SK-N-SH (cell line): ENCODE measurements around the gene ATP6V1C2. TPM values are rescaled to one million over a fixed set of nuclear protein-coding genes. Genes with fewer than 3 reads are reported as not detected.

Source experiments
- CTCF ChIA-PET: fragments of 300-600, 350-600 bp; formaldehyde crosslinking; extraction: SDS; loops from one replicate; lab custom pipeline; 2021; lab: Yijun Ruan, JAX
- POLR2A ChIA-PET: fragments of 350-600 bp; sonication (Branson Sonifier 250); formaldehyde crosslinking; extraction: SDS; loops from one replicate; lab custom pipeline; 2020; ENCODE audit warnings: antibody characterized with exemption, inconsistent platforms; lab: Yijun Ruan, JAX
- DNase-seq: peaks from one replicate; pipeline ENCODE4 v3.0.0; 2012
- H2AFZ ChIP-seq: fragments of 200-600 bp; sonication (generic); 2 replicates; pipeline ENCODE4 v1.8.1; 2016; ENCODE audit warnings: antibody characterized with exemption, mild to moderate bottlenecking, low read depth
- H3F3A ChIP-seq: fragments of 200-600 bp; sonication (generic); replicated peaks from 2 replicates; pipeline ENCODE3; 2016; ENCODE audit warnings: antibody characterized with exemption, mild to moderate bottlenecking; ENCODE audit not compliant: insufficient read depth
- H3K27ac ChIP-seq, 2 experiments: fragments of 200-500 bp in 1 of 2; fragments of 200-600 bp in 1 of 2; sonication (Bioruptor generic) in 1 of 2; sonication (generic), shearing (Covaris generic) in 1 of 2; 2 replicates each; pipeline versions ENCODE4 v1.5.1 to v1.6.1; 2014 to 2016; ENCODE audit warnings: low read depth in 2 of 2, inconsistent platforms in 1 of 2, low read length in 1 of 2, mild to moderate bottlenecking in 1 of 2, mixed read lengths in 1 of 2
- H3K27me3 ChIP-seq: fragments of 200-600 bp; sonication (generic), shearing (Covaris generic); 2 replicates; pipeline ENCODE4 v1.6.1; 2016; ENCODE audit warnings: mixed run types; ENCODE audit not compliant: insufficient read depth
- H3K36me3 ChIP-seq, 2 experiments: fragments of 200-500 bp in 1 of 2; fragments of 200-600 bp in 1 of 2; sonication (Bioruptor generic) in 1 of 2; sonication (generic) in 1 of 2; replicated peaks in 1 of 2; 2 replicates each; pipeline versions ENCODE3 to v1.5.1; 2014 to 2016; ENCODE audit warnings: low read length in 1 of 2, mild to moderate bottlenecking in 1 of 2; ENCODE audit not compliant: insufficient read depth in 2 of 2, control insufficient read depth in 1 of 2
- H3K4me1 ChIP-seq, 2 experiments: fragments of 200-500 bp in 1 of 2; fragments of 200-600 bp in 1 of 2; sonication (Bioruptor generic) in 1 of 2; sonication (generic), shearing (Covaris generic) in 1 of 2; 2 replicates each; pipeline versions ENCODE4 v1.5.1 to v1.6.1; 2014 to 2016; ENCODE audit warnings: low read depth in 1 of 2, low read length in 1 of 2, mixed run types in 1 of 2; ENCODE audit not compliant: insufficient read depth in 2 of 2, control insufficient read depth in 1 of 2
- H3K4me2 ChIP-seq: fragments of 200-600 bp; sonication (generic), shearing (Covaris generic); 2 replicates; pipeline ENCODE4 v1.6.1; 2017; ENCODE audit warnings: mixed run types
- H3K4me3 ChIP-seq, 2 experiments: fragments of 200-500 bp in 1 of 2; fragments of 200-600 bp in 1 of 2; sonication (Bioruptor generic) in 1 of 2; sonication (generic), shearing (Covaris generic) in 1 of 2; 2 replicates each; pipeline versions ENCODE4 v1.5.1 to v1.8.1; 2014 to 2016; ENCODE audit warnings: low read depth in 2 of 2, inconsistent platforms in 1 of 2, low read length in 1 of 2, mild to moderate bottlenecking in 1 of 2, mixed read lengths in 1 of 2, moderate library complexity in 1 of 2
- H3K79me2 ChIP-seq: fragments of 200-600 bp; sonication (generic); 2 replicates; pipeline ENCODE4 v1.8.1; 2017; ENCODE audit warnings: mild to moderate bottlenecking; ENCODE audit not compliant: insufficient read depth
- H3K9ac ChIP-seq: fragments of 200-600 bp; sonication (generic); 2 replicates; pipeline ENCODE4 v1.6.1; 2017; ENCODE audit warnings: mixed run types
- H3K9me2 ChIP-seq: fragments of 200-600 bp; sonication (generic); 2 replicates; pipeline ENCODE4 v1.6.1; 2017; ENCODE audit warnings: mixed run types
- H3K9me3 ChIP-seq: fragments of 200-600 bp; sonication (generic); 2 replicates; pipeline ENCODE4 v1.6.1; 2017; ENCODE audit warnings: mixed run types, mild to moderate bottlenecking, moderate library complexity
- H4K20me1 ChIP-seq: fragments of 200-600 bp; sonication (generic); 2 replicates; pipeline ENCODE4 v1.6.1; 2017; ENCODE audit warnings: mild to moderate bottlenecking, mixed run types; ENCODE audit not compliant: insufficient read depth
- CHD2 ChIP-seq: fragments of 150-350 bp; IDR thresholded peaks from 2 replicates; pipeline ENCODE4 v1.6.1; 2018; ENCODE audit warnings: low read length; ENCODE audit not compliant: partially characterized antibody
- CTCF ChIP-seq: fragments of 200-600 bp; sonication (generic); IDR thresholded peaks from 2 replicates; pipeline ENCODE4 v1.6.1; 2017; ENCODE audit warnings: antibody characterized with exemption, mild to moderate bottlenecking, moderate library complexity
- EZH2phosphoT487 ChIP-seq: fragments of 200-600 bp; sonication (generic); IDR thresholded peaks from 2 replicates; pipeline ENCODE4 v1.6.1; 2017; ENCODE audit warnings: low read depth, mixed run types, mild to moderate bottlenecking, antibody characterized with exemption, moderate library complexity, borderline replicate concordance
- FOSL2 ChIP-seq: IDR thresholded peaks from 2 replicates; pipeline ENCODE4 v1.4.0; 2012; ENCODE audit warnings: low read depth, mild to moderate bottlenecking, moderate library complexity, borderline replicate concordance
- GATA2 ChIP-seq: sonication (generic); formaldehyde crosslinking; IDR thresholded peaks from 2 replicates; pipeline ENCODE4 v1.5.0; 2020; ENCODE audit warnings: mild to moderate bottlenecking, missing genetic modification reagents
- IRF3 ChIP-seq: fragments of 150-350 bp; IDR thresholded peaks from 2 replicates; pipeline ENCODE4 v1.6.1; 2016; ENCODE audit warnings: mild to moderate bottlenecking, low read depth, low read length
- MAX ChIP-seq: IDR thresholded peaks from 2 replicates; pipeline ENCODE4 v1.4.0; 2012; ENCODE audit warnings: low read depth
- MEF2A ChIP-seq: IDR thresholded peaks from 2 replicates; pipeline ENCODE4 v1.4.0; 2012; ENCODE audit warnings: low read depth, borderline replicate concordance
- PBX3 ChIP-seq: IDR thresholded peaks from 2 replicates; pipeline ENCODE4; 2012
- RCOR1 ChIP-seq: fragments of 150-350 bp; IDR thresholded peaks from 2 replicates; pipeline ENCODE4 v1.6.1; 2017; ENCODE audit warnings: antibody characterized with exemption, low read length
- RXRA ChIP-seq: IDR thresholded peaks from 2 replicates; pipeline ENCODE4 v1.4.0; 2012; ENCODE audit warnings: low read depth, mild to moderate bottlenecking, borderline replicate concordance
- YY1 ChIP-seq: IDR thresholded peaks from 2 replicates; pipeline ENCODE4 v1.4.0; 2012; ENCODE audit warnings: low read depth, mild to moderate bottlenecking
- WGBS: methylation state at CpG from one replicate; pipeline ENCODE4 v1.1.6; 2017; ENCODE audit warnings: low lambda C conversion rate; 5-methylcytosine and 5-hydroxymethylcytosine counted together
- polyA plus RNA-seq, 3 experiments: library from polyadenylated mRNA; depleted of rRNA; stranded (reverse); fragments of >200 nt; gene quantifications; 2 replicates each; pipeline ENCODE4 v1.2.3, GENCODE V29; 2012

Gene ATP6V1C2
- polyA plus RNA-seq, 1 of the 3 experiments (the other 2 are of a cell fraction), result 0.12 TPM

- Histone ChIP-seq H3K27ac (no peak overlapping the region), H3K9me3 (no peaks in the 10 kb centered on the region), H3K9ac (no peak overlapping the region), H3K79me2 (no peaks in the 10 kb centered on the region), H3K4me1 (peaks cover 0 to 19% of the 10 kb centered on the region in 2 experiments; a peak in 1 of 4 replicates), H3F3A (no peaks in the 10 kb centered on the region), H3K9me2 (no peaks in the 10 kb centered on the region), H3K4me3 (no peak overlapping the region), H4K20me1 (no peaks in the 10 kb centered on the region), H2AFZ (no peak overlapping the region), H3K36me3 (no peaks in the 10 kb centered on the region), H3K27me3 (peaks cover 68% of the 10 kb centered on the region; the same call in 1 of the 2 replicates), H3K4me2 (no peak overlapping the region)
- POLR2A ChIA-PET, result no interaction called here
- no peak for TF ChIP-seq GATA2 (CRISPR knock-in tag)
- TF ChIP-seq RCOR1, result no peak
- no peak for TF ChIP-seq YY1
- TF ChIP-seq CHD2, result no peak
- no peak for TF ChIP-seq FOSL2
- TF ChIP-seq PBX3, result no peak
- no peak for TF ChIP-seq RXRA
- no peak for TF ChIP-seq CTCF
- TF ChIP-seq EZH2phosphoT487, result no peak
- WGBS, result 63% methylated on average over 10 of the region's 11 CpGs
- CTCF ChIA-PET, result interaction anchor here (1.0 to 11.5 kb wide), 5 partner anchors 9 to 584 kb away, joined by 3 to 666 read pairs (median 192); partner anchors contain the start of genes KCNF1 and PDIA6
- DNase-seq, result no peak
Observed at GRCh38 chr2:10828346-10828745, 106.9 kb downstream of the ATP6V1C2 start.

GRCh38 chr2:10829299-10829698 lies 107.9 kb downstream of the ATP6V1C2 start:
- Histone ChIP-seq H3K27ac (no peak overlapping the region), H3K9me2 (no peaks in the 10 kb centered on the region), H3K9ac (no peak overlapping the region), H4K20me1 (no peaks in the 10 kb centered on the region), H3K9me3 (no peaks in the 10 kb centered on the region), H3F3A (no peaks in the 10 kb centered on the region), H3K4me1 (peaks cover 0 to 28% of the 10 kb centered on the region in 2 experiments; a peak in 1 of 4 replicates), H3K27me3 (peaks cover 58% of the 10 kb centered on the region; the same call in 1 of the 2 replicates), H2AFZ (no peak overlapping the region), H3K4me3 (no peak overlapping the region), H3K36me3 (no peaks in the 10 kb centered on the region), H3K4me2 (no peak overlapping the region), H3K79me2 (no peaks in the 10 kb centered on the region)
- CTCF ChIA-PET, result interaction anchor here (1.0 to 11.5 kb wide), 9 partner anchors 10 to 583 kb away, joined by 3 to 666 read pairs (median 5); partner anchors contain the start of genes KCNF1 and PDIA6
- no peak for DNase-seq
- TF ChIP-seq IRF3, result no peak
- no peak for TF ChIP-seq MAX
- TF ChIP-seq MEF2A, result no peak
- WGBS, result 84% methylated on average over 3 of the region's 3 CpGs
- POLR2A ChIA-PET, result no interaction called here
